Osteocyte (in vitro differentiated cells): Measurements from ENCODE around the gene IFT122. TPM values are rescaled to one million over a fixed set of nuclear protein-coding genes. Genes with fewer than 3 reads are reported as not detected.

ENCODE experiments used
- DNase-seq: peaks from one replicate; pipeline ENCODE4 v3.0.0; 2021; ENCODE audit warnings: mixed read lengths; ENCODE audit not compliant: unreplicated experiment; ENCODE audit errors: extremely low spot score
- H3K27ac Mint-ChIP-seq: one replicate; pipeline ENCODE4 v1.8.0; 2021; ENCODE audit warnings: mild to moderate bottlenecking, mixed read lengths; ENCODE audit not compliant: unreplicated experiment
- H3K27me3 Mint-ChIP-seq: one replicate; pipeline ENCODE4 v1.8.0; 2021; ENCODE audit warnings: mixed read lengths; ENCODE audit not compliant: unreplicated experiment
- H3K36me3 Mint-ChIP-seq: one replicate; pipeline ENCODE4 v1.8.0; 2021; ENCODE audit warnings: mixed read lengths; ENCODE audit not compliant: unreplicated experiment
- H3K4me1 Mint-ChIP-seq: one replicate; pipeline ENCODE4 v1.8.0; 2021; ENCODE audit warnings: mixed read lengths; ENCODE audit not compliant: unreplicated experiment
- H3K4me3 Mint-ChIP-seq: one replicate; pipeline ENCODE4 v1.8.0; 2021; ENCODE audit warnings: mild to moderate bottlenecking, moderate library complexity, mixed read lengths; ENCODE audit not compliant: unreplicated experiment
- H3K9me3 Mint-ChIP-seq: one replicate; pipeline ENCODE4 v1.8.0; 2021; ENCODE audit warnings: mixed read lengths; ENCODE audit not compliant: unreplicated experiment
- CTCF ChIP-seq: fragments of 200-600 bp; sonication (generic); IDR thresholded peaks from 2 replicates; pipeline ENCODE4 v1.5.0; 2021; ENCODE audit warnings: antibody characterized with exemption, mild to moderate bottlenecking, moderate library complexity
- total RNA-seq: library from RNA; stranded (reverse); gene quantifications from 2 replicates; pipeline ENCODE4 v1.2.1, GENCODE V29; 2021

The IFT122 gene
- total RNA-seq, 1 donor from 2014 or later: 25.9 TPM

GRCh38 chr3:129421988-129422745 lies 17.9 kb upstream of the IFT122 start:
- H3K4me3 Mint-ChIP-seq: no peak overlapping the region
- H3K27ac Mint-ChIP-seq: no peak overlapping the region
- TF ChIP-seq CTCF: no peak
- H3K4me1 Mint-ChIP-seq: no peaks in the 10 kb centered on the region
- DNase-seq: no peak
- H3K36me3 Mint-ChIP-seq: no peaks in the 10 kb centered on the region
- H3K9me3 Mint-ChIP-seq: no peaks in the 10 kb centered on the region
- peaks cover 8% of the 10 kb centered on the region for H3K27me3 Mint-ChIP-seq

DNA sequence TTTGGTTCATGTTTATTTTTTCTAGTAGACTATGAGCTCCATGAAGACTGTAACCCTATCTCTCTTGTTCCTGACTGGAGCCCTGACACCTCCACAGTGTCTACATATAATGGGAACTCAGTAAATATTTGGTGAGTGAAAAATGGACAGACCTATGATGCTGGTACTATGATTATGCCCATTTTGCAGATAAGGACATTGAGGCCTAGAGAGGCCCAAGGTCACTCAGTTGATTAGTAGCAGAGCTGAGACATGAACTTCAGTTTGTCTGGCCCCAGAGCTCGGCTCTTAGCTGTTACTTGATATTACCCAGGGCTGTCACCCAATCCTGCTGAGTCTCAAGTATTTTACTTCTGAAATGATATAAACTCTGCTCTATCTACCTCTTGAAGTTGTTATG lies 17.1 kb upstream of the IFT122 start:
- no peaks in the 10 kb centered on the region for H3K9me3 Mint-ChIP-seq

DNA sequence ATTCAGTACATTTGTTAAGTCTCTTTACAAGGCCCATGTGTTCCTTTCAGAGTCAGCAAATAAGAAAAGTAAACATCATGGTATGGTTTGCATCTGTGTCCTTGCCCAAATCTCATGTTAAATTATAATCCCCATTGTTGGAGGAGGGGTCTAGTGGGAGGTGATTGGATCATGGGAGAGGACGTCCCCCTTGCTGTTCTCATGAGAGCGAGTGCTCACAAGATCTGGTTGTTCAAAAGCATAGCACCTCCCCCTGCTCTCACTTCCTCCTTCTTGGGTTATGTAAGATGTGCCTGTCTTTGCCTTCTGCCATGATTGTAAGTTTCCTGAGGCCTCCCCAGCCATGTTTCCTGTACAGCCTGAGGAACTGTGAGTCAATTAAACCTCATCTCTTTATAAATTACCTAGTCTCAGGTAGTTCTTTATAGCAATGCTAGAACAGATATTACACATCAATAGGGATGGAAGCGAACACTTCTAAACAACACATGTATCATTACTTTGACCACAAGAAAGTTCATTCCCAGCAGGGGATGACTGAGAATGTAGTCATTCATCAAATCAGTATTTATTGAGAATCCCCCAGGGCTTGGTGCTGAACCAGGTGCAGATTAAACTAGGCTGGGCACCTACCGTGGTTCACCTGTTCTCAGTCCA lies 15.7 kb upstream of the IFT122 start:
- Mint-ChIP-seq H3K4me1 (peaks cover 12% of the 10 kb centered on the region), H3K27ac (no peak overlapping the region), H3K9me3 (no peaks in the 10 kb centered on the region), H3K36me3 (no peaks in the 10 kb centered on the region), H3K27me3 (peaks cover 14% of the 10 kb centered on the region), H3K4me3 (no peak overlapping the region)
- DNase-seq: no peak
- TF ChIP-seq CTCF: no peak

More for the DNA sequence above, 17.1 kb upstream of the IFT122 start:
- H3K27ac Mint-ChIP-seq: no peak overlapping the region
- H3K4me3 Mint-ChIP-seq: no peak overlapping the region
- peaks cover 13% of the 10 kb centered on the region for H3K27me3 Mint-ChIP-seq
- peaks cover 2% of the 10 kb centered on the region for H3K4me1 Mint-ChIP-seq
- H3K36me3 Mint-ChIP-seq: no peaks in the 10 kb centered on the region
- no peak for DNase-seq
- no peak for TF ChIP-seq CTCF

DNA sequence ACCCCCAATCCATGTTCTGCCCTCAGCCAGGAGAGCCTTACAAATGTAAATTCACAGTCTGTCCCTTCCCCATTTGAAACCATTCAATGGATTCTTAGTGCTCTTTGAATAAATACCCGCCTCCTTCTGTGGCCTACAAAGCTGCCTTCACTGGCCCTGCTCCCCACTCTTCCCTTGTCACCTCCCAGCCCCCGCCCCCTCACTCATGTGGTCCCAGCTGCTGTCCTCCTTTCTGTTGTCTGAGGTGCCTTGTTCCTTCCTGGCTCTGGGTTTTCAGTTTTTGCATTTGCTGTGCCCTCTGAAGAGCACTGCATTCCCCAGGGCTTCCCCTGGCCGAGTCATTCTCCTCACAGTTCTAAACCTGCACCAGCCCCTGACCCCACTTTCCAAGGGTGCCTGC lies 14.8 kb upstream of the IFT122 start:
- Mint-ChIP-seq H3K4me3 (no peak overlapping the region), H3K36me3 (no peaks in the 10 kb centered on the region), H3K27me3 (peaks cover 14% of the 10 kb centered on the region), H3K4me1 (peaks cover 12% of the 10 kb centered on the region), H3K27ac (no peak overlapping the region), H3K9me3 (no peaks in the 10 kb centered on the region)
- no peak for TF ChIP-seq CTCF
- DNase-seq: peak; percentile 60

DNA sequence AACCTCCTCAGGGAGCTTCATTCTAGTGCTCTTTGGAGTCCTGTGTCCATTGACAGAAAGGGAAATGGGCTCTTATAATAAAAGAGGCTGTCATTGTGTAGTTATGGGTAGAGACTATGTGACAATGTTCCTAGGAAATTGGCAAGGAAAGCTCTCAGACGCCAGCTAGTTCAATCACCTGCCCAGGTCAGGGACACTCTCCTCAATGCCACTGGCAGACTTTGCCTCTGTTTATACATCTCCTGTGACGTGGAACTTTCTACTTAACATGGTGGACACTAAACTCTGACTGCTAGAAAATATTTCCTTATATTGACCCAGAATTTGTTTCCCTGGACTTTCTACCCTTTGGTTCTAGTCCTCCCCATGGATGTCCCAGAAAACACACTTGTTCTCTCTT lies 14.4 kb upstream of the IFT122 start:
- TF ChIP-seq CTCF: no peak
- Mint-ChIP-seq H3K27me3 (peaks cover 14% of the 10 kb centered on the region), H3K9me3 (no peaks in the 10 kb centered on the region), H3K36me3 (no peaks in the 10 kb centered on the region), H3K27ac (no peak overlapping the region), H3K4me3 (no peak overlapping the region), H3K4me1 (peaks cover 12% of the 10 kb centered on the region)
- DNase-seq: no peak
